Raji (cell line): ENCODE results near the gene ZMIZ2.

ENCODE experiments used
- POLR2A ChIP-seq: IDR thresholded peaks from 2 replicates; pipeline ENCODE4 v1.6.1; 2011; ENCODE audit warnings: low read depth, low read length, control low read depth; ENCODE audit not compliant: insufficient read depth

ZMIZ2 gene, protein sequence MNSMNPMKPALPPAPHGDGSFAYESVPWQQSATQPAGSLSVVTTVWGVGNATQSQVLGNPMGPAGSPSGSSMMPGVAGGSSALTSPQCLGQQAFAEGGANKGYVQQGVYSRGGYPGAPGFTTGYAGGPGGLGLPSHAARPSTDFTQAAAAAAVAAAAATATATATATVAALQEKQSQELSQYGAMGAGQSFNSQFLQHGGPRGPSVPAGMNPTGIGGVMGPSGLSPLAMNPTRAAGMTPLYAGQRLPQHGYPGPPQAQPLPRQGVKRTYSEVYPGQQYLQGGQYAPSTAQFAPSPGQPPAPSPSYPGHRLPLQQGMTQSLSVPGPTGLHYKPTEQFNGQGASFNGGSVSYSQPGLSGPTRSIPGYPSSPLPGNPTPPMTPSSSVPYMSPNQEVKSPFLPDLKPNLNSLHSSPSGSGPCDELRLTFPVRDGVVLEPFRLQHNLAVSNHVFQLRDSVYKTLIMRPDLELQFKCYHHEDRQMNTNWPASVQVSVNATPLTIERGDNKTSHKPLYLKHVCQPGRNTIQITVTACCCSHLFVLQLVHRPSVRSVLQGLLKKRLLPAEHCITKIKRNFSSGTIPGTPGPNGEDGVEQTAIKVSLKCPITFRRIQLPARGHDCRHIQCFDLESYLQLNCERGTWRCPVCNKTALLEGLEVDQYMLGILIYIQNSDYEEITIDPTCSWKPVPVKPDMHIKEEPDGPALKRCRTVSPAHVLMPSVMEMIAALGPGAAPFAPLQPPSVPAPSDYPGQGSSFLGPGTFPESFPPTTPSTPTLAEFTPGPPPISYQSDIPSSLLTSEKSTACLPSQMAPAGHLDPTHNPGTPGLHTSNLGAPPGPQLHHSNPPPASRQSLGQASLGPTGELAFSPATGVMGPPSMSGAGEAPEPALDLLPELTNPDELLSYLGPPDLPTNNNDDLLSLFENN

DNA sequence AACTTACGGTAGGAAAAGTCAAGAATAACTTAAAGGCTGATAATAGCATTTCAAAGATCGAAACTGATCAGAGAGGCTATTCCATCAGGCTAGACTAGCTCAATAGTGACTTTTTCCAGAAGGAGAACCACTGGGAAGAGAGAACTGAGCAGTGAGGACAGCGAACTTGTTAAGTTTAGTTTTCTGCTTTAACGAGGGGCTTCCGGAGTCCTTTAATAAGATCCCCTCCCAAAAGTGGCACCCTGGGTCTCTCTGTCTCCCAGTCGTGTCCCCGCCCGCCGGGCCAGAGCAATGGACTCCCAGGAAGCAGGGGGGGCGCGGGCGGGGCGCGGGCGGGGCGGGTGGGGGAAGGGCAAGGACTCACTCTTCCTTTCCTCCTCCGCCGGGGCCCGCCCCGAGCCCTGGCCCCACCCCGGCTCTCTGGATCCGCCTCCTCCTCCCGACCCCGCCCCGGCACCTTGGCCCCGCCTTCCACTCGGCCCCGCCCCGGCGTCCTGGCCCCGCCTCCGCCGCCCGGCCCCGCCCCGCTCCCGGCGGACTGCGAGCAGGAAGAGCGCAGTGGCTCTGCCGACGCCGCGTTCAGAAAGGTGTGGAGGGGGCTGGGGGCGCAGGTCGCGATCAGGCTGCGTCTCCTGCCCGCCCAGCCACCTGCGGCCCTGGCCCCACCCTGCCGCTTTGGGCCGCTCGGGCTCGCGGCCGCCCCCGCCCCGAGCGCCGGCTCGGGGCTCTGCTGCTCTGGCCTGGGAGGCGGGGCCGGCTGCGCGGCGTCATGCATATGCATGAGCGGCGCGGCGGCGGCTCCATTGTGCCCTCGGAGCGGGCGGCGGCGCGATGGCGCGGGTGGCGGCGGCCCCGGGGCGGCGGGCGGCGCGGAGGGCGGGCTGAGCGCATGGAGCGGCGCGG, at the start of gene ZMIZ2:
ZMIZ2 (plus strand) TSS at position 803 of the 903 bp plus-strand sequence. CDS start 7,403 bp downstream, outside the sequence.
- TF ChIP-seq POLR2A: peak; percentile 65

DNA sequence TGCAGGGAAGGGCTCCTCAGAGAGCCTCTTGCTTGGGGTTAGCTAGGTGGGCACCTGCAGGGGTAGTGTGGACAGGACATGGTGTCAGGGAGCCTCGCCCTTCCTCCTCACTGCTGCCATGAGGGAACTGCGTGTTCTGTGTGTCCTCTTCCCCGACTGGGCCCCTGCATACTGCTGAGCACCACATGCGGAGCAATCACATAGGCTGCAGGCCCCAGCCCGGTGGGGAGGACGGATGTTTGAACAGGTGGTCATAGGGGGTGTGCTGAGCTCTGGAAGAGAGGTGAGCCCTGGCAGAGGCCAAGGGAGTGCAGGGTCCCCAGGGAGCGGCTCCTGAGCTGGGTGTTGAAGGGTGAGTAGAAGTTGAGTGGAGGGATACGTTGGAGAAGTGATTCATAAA, 48.3 kb upstream of the ZMIZ2 start:
- no peak for TF ChIP-seq POLR2A

DNA sequence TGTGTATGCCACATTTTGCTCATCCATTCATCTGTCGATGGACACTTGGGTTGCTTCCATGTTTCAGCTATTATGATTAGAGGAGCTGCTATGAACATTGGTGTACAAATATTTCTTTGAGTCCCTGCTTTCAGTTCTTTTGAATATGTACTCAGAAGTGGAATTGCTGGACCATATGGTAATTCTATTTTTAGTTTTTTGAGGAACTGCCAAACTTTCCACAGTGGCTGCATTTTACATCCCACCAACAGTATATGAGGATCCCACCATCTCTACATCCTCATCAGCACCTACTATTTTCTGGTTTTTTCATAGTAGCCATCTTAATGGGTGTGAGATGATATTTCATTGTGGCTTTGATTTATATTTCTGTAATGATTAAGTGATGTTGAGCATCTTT, 44.7 kb upstream of the ZMIZ2 start:
- no peak for TF ChIP-seq POLR2A

DNA sequence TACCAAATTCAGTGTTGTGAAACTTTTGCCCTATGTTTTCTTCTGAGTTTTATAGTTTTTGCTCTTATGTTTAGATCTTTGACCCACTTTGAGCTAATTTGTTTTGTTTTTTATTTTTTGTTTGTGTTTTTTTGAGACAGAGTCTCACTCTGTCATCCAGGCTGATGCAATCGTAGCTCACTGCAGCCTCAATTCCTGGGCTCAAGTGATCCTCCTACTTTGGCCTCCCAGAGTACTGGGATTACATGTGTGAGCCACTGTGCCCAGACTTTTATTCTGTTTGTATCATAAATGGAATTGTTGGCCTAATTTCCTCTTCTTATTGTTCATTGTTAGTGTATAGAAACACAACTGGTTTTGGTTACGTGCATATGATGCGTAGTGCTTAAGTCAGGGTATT, 43.2 kb upstream of the ZMIZ2 start:
- TF ChIP-seq POLR2A: no peak

DNA sequence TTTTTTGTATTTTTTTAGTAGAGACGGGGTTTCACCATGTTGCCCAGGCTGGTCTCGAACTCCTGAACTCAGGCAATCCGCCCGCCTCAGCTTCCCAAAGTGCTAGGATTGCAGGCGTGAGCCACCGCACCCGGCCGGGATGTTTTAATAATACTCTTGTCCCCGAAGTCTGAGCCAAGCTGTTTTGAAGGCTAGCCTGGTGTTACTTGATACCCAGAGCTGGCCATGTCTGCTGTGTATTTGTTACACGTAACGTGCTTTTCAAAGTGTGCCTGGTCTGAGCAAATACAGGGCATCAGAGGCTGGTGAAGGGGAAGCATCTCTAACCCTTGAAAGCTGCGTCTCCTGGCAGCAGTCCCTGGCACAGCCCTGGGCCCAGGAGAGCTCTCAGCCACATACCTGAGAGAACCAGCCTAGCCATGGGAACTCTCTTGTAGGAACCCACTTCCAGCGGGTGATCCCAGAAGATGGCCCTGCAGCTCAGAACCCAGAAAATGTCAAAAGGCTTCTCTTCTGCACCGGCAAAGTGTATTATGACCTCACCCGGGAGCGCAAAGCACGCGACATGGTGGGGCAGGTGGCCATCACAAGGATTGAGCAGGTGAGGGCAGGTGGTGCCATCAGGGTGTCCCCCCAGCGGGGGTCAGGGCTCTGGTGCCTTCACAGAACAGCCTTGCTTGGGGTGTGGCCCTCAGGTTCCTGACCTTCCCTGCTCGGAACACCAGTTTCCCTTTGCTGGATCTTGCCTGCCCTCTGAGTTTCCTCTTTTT, 41.7 kb upstream of the ZMIZ2 start:
- TF ChIP-seq POLR2A: no peak

DNA sequence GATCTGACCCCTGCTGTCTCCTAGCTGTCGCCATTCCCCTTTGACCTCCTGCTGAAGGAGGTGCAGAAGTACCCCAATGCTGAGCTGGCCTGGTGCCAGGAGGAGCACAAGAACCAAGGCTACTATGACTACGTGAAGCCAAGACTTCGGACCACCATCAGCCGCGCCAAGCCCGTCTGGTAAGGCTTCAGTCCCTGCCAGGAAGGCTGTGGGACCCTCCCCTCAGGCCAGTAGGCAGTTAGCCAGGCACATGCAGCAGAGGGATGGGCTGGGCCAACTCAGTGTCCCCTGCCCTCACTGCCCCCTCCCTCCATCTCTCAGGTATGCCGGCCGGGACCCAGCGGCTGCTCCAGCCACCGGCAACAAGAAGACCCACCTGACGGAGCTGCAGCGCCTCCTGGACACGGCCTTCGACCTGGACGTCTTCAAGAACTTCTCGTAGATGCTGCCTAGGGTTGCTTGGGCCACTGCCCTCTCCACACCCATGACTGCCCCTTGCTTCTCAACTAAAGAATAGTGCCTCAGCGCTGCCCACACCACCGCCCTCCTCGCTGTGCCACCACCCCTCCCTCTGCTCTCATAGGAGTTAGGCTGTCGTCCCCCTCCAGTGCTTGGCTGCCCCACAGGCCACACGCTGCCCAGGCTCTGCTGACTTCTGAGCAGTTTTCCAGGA, 41.0 kb upstream of the ZMIZ2 start:
- no peak for TF ChIP-seq POLR2A

DNA sequence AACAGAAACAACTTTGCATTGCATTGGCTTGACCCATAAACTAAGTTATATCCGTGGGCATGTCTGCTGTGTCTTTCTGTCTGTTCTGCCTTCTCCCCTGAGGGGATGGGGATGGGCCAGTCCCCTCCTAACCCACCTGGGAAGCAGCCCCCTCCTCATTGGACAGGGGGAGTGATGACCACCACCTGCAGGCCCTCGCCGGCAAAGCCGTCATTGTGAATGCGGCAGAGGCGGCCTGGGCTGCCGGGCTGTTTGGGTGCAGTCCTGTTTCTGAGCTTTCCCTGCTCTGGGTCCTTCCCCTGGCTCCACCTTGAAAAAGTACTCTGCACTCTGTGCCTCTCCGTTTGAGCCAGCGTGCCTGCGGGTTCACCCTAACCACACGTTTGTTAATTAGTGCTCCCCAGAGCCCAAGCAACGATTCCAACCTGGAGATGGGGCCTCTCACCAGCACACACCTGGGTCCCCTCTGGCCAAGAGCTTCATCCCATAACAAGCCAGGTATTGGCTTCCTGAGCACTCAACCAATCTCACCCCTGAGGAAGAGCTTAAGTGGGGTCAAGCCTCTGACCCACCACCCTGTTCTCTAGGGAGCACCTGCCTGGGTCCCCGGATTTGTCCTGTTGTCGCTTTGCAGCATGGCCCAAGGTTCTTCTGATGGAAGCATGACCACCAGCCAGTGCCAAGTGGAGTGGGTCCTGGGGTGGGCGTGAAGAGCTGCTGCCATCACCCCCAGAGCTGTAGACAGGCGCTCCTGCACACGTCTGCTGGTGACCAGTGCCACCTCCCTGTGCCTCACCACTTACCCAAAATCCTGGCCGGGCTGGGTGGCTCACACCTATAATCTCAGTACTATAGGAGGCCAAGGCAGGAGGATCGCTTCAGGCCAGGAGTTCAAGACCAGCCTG, 39.4 kb upstream of the ZMIZ2 start:
- TF ChIP-seq POLR2A: no peak

DNA sequence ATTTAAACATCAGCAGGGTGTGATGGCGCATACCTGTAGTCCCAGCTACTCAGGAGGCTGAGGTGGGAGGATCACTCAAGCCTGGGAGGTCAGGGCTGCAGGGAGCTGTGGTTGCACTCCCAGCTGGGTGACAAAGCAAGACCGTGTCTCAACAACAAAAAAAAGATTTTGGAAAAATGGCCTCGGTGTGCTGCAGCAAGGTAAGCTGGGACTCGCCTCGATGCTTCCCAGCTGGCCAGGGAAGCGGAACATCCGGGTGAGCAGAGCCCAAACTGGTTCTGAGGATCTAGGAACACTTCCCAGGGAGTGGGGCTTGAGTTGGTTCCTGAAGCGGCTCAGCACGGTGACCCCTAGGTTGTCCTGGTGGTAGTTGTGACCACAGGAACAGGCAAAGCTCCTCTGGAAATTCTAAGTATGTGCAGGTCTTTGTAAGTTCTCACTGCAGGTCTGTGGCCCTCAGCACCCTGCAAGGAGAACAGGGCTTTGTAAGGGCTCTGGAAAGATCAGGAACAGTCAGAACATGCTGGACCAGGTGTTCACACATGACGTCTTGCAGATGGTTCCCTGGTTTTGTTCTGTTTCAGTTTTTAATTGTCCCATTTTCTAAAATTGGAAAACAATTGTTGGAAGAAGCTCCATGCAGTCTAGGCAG, 38.6 kb upstream of the ZMIZ2 start:
- TF ChIP-seq POLR2A: no peak

DNA sequence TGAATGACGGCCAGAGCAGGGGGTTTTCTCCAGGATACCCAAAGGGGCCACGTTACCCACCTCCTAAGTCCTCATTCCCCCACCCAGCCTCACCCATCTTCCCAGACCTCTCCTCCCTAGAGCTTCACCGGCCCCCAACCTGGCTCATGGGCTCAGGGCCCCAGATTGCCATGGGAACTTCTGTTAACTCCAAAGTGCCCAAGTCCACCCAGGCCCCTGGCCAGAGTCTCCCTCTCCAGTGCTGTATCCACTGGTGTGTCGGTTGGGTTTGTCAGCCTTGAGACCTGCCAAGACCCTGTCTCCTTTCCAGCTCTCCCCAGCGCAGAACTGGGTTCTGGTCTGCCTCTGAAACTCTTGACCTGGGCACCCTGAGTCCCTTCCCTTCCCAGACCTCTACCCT, 37.1 kb upstream of the ZMIZ2 start:
- no peak for TF ChIP-seq POLR2A

DNA sequence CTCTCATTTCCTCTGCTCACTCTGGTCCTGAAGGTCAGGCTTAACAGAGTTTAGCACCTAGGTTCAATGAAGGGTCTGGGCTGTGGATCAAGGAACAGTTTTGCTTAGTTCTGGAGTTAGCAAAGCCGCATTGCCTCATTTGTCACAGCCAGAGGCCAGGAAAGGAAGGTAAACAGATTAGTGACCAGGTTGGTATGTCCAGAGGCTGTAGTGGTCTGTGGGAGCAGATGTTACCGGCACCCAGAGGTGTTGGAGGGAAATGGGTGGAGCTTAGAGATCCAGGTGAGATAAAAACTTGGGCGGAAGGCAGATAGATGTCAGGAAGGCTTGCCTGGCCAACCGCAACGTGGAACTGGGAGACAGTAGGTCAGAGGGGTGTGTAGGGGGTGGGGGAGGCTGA, 36.6 kb upstream of the ZMIZ2 start:
- no peak for TF ChIP-seq POLR2A

DNA sequence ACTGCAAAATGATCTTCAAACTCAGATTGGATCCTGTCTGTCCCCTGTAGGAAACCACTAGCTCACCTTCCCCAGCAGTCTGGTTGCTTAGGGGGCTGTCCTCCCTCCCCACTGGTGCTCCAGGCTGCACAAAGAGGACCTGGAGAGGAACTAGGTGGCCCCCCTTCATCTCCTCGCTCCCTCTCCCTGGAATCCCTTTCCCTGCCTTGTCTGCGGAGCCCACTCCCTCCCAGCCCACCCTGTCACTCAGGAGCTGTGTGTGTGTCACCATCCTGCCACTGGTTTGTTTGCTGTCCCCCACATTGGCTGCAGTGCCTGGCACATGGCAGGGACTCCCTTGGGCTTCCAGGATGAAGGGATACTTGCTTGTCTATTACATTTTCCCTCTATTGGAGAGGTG, 35.5 kb upstream of the ZMIZ2 start:
- TF ChIP-seq POLR2A: no peak

DNA sequence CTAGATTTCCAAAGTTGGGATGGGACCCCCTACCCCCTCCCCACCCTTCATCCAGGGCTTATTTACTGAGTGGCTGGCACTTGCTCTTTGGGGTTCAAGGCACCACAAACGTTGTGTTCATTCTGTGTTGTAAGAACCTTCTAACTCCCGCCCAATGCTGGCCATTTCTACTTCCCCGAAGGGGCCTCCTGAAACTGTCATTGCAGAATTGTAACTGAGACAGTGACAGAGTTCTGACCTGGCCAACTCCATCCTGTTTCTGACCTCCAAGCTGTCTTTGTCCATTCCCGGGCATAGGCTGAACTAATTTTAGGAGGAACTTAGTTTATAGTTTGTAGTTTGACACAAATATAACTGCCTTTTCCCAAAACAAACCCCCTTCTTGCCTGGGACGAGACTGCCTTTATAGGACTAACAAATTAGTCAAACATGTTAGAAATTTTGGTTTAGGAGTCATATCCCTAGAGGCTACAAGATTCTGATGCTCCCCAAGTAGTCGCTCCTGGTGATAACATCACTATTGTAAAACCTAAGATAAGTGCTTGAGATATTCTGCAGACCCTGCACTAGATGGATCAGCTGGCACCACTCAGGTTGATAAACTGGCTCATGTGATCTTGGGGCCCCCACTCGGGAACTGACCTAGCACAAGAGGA, 34.8 kb upstream of the ZMIZ2 start:
- no peak for TF ChIP-seq POLR2A
